Cardiac fibroblast (primary cell): ENCODE data around the gene TMEM63B.
"Not testable (repeated sequence)": the region's sequence is repeated elsewhere in the genome, so short reads cannot be mapped to it uniquely, and the experiment has no call there.

Experiments used
- DNase-seq, 2 donors: peaks; one replicate each; pipeline versions ENCODE4 v3.0.0 to v3.0.0-alpha.2; 2010; ENCODE audit warnings: low read depth in 2 of 2
- H3K4me3 ChIP-seq, 2 donors: replicated peaks in 1 of 2; 1 replicate in 1 of 2; 2 replicates in 1 of 2; pipeline ENCODE4 v1.5.1; 2011; ENCODE audit warnings: low read depth in 2 of 2, low read length in 2 of 2, mild to moderate bottlenecking in 2 of 2, moderate library complexity in 1 of 2
- CTCF ChIP-seq: IDR thresholded peaks from one replicate; pipeline ENCODE4 v1.5.1; 2011; ENCODE audit warnings: low read depth, mild to moderate bottlenecking, low read length, inconsistent platforms

Gene TMEM63B

GRCh38 chr6:44090465-44090864 is 36.9 kb upstream of the TMEM63B start:
- no peak for TF ChIP-seq CTCF
- no peak overlapping the region for H3K4me3 ChIP-seq
- no peak for DNase-seq

- not testable (repeated sequence) for DNase-seq, H3K4me3 ChIP-seq
Observed at GRCh38 chr6:44091356-44091755, 36.0 kb upstream of the TMEM63B start.

- no peak for TF ChIP-seq CTCF
- no peak overlapping the region for H3K4me3 ChIP-seq
- DNase-seq, result no peak
Observed at GRCh38 chr6:44091981-44092884, 35.1 kb upstream of the TMEM63B start.

- DNase-seq, result no peak
- no peak overlapping the region for H3K4me3 ChIP-seq
- no peak for TF ChIP-seq CTCF
Observed at GRCh38 chr6:44093066-44093465, 34.3 kb upstream of the TMEM63B start.

- DNase-seq, result no peak
- no peak for TF ChIP-seq CTCF
- no peak overlapping the region for H3K4me3 ChIP-seq
Observed at GRCh38 chr6:44093750-44094402, 33.5 kb upstream of the TMEM63B start.

- DNase-seq, result no peak
- TF ChIP-seq CTCF, result no peak
- no peak overlapping the region for H3K4me3 ChIP-seq
Observed at GRCh38 chr6:44094403-44095242, 32.7 kb upstream of the TMEM63B start.

GRCh38 chr6:44095243-44095623 is 32.1 kb upstream of the TMEM63B start:
- not testable (repeated sequence) for H3K4me3 ChIP-seq, DNase-seq
